ENCODE measurements around the gene TGM6.
"Not testable (repeated sequence)": the region's sequence is repeated elsewhere in the genome, so short reads cannot be mapped to it uniquely, and the experiment has no call there.

TGM6 gene

GRCh38 chr20:2400290-2400689, 19.6 kb downstream of the TGM6 start:
- no peak for DNase-seq

- no peak for DNase-seq
Measured at GRCh38 chr20:2401527-2401926, 20.8 kb downstream of the TGM6 start.

- no peak for DNase-seq
Measured at GRCh38 chr20:2402271-2402980, 21.7 kb downstream of the TGM6 start.

- DNase-seq: no peak
Measured at GRCh38 chr20:2403291-2404052, 22.8 kb downstream of the TGM6 start.

GRCh38 chr20:2405693-2406065, 25.0 kb downstream of the TGM6 start:
- DNase-seq: no peak

GRCh38 chr20:2407355-2407754, 26.7 kb downstream of the TGM6 start:
- not testable (repeated sequence) for DNase-seq

GRCh38 chr20:2408111-2408510, 27.4 kb downstream of the TGM6 start:
- DNase-seq: no peak

- no peak for DNase-seq
Measured at GRCh38 chr20:2416541-2417212, 36.0 kb downstream of the TGM6 start.

GRCh38 chr20:2417213-2417541, 36.5 kb downstream of the TGM6 start:
- no peak for DNase-seq

- no peak for DNase-seq
Measured at GRCh38 chr20:2418388-2418787, 37.7 kb downstream of the TGM6 start.

- DNase-seq: no peak
Measured at GRCh38 chr20:2420510-2420909, 39.8 kb downstream of the TGM6 start.

GRCh38 chr20:2421247-2421646, 40.5 kb downstream of the TGM6 start:
- no peak for DNase-seq

GRCh38 chr20:2429051-2429450, 48.4 kb downstream of the TGM6 start:
- DNase-seq: no peak

- DNase-seq: no peak
Measured at GRCh38 chr20:2430538-2430937, 49.8 kb downstream of the TGM6 start.

GRCh38 chr20:2431185-2431584, 50.5 kb downstream of the TGM6 start:
- no peak for DNase-seq

- DNase-seq: no peak
Measured at GRCh38 chr20:2446845-2447244, 66.1 kb downstream of the TGM6 start.

GRCh38 chr20:2449386-2449785, 68.7 kb downstream of the TGM6 start:
- DNase-seq: no peak

GRCh38 chr20:2451422-2451821, 70.7 kb downstream of the TGM6 start:
- no peak for DNase-seq

GRCh38 chr20:2451939-2452732, 71.4 kb downstream of the TGM6 start:
- peak; percentile 78 to 83 for DNase-seq

- DNase-seq: no peak
Measured at GRCh38 chr20:2453792-2454191, 73.1 kb downstream of the TGM6 start.

- DNase-seq: no peak
Measured at GRCh38 chr20:2455771-2456497, 75.2 kb downstream of the TGM6 start.

- no peak for DNase-seq
Measured at GRCh38 chr20:2458919-2459499, 78.3 kb downstream of the TGM6 start.

All from activated CD4-positive, alpha-beta T cell treated with anti-CD3 and anti-CD28 coated beads, Interleukin-2, amount 50 U/mL, for 48 hours (primary cell).